ENCODE results near the gene SORCS2. TPM values are rescaled to one million over a fixed set of nuclear protein-coding genes. Genes with fewer than 3 reads are reported as not detected.

SORCS2 gene
- total RNA-seq, 1 experiment from 2014 or later, result not detected

DNA sequence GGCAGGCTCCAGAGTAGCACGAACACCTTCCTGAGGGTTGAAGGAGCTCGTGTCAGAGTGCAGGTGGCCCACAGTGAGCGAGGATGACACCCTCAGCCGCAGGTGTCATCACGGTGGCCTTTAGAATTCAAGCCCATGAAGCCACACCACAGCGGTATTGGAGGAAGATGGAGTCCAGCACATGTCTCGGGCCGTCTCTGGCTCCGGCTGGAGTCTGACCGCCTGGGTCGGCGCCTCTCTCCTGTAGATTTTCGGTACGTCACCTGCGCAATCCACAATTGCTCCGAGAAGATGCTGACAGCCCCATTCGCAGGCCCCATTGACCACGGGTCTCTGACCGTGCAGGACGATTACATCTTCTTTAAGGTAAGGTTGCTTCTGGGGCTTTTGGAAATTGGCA, 471.8 kb downstream of the SORCS2 start:
- Mint-ChIP-seq H3K4me1 (ENCODE audit: low read depth, unreplicated experiment) (no peaks in the 10 kb centered on the region), H3K27me3 (ENCODE audit: unreplicated experiment) (peaks cover 53% of the 10 kb centered on the region), H3K9me3 (ENCODE audit: low read depth, unreplicated experiment) (no peaks in the 10 kb centered on the region), H3K27ac (ENCODE audit: unreplicated experiment) (no peak overlapping the region), H3K4me3 (ENCODE audit: low read depth, unreplicated experiment) (no peak overlapping the region), H3K36me3 (ENCODE audit: insufficient read depth, unreplicated experiment) (no peaks in the 10 kb centered on the region)
- TF ChIP-seq CTCF (IDR thresholded peaks at IDR 0.05; ENCODE audit: unreplicated experiment), result no peak
- CTCF ChIA-PET, result no interaction called here
- DNase-seq, result no peak
- intact Hi-C loops (cut with micrococcal nuclease; ENCODE audit: unreplicated experiment), result no loop called here
- no TSS peak for BruUV-seq (replicated peaks)

DNA sequence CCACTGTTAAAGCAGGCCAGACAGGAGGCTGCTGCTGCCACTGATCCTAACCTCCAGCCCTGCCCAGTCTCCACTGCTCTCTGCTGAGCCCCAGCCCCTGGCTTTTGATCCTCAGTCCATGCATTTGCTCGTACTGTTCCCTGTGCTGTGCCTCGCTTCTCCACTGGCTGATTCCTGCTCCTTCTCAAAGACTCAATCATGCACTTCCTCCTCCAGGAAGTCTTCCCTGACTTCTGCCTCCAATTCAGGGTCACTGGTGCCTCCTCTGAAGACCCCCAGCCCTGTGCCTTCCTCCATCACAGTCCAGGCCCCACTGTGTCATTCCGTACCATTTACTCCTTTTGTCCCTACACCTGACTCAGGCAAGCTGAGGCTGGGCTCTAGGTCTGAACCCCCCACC, 473.0 kb downstream of the SORCS2 start:
- H3K4me3 Mint-ChIP-seq (ENCODE audit: low read depth, unreplicated experiment), result no peak overlapping the region
- intact Hi-C loops (cut with micrococcal nuclease; ENCODE audit: unreplicated experiment), result no loop called here
- H3K27me3 Mint-ChIP-seq (ENCODE audit: unreplicated experiment), result peaks cover 64% of the 10 kb centered on the region
- CTCF ChIA-PET, result no interaction called here
- TF ChIP-seq CTCF (IDR thresholded peaks at IDR 0.05; ENCODE audit: unreplicated experiment), result no peak
- H3K4me1 Mint-ChIP-seq (ENCODE audit: low read depth, unreplicated experiment), result no peaks in the 10 kb centered on the region
- no peak overlapping the region for H3K27ac Mint-ChIP-seq (ENCODE audit: unreplicated experiment)
- no peaks in the 10 kb centered on the region for H3K9me3 Mint-ChIP-seq (ENCODE audit: low read depth, unreplicated experiment)
- no TSS peak for BruUV-seq (replicated peaks)
- H3K36me3 Mint-ChIP-seq (ENCODE audit: insufficient read depth, unreplicated experiment), result no peaks in the 10 kb centered on the region
- no peak for DNase-seq

DNA sequence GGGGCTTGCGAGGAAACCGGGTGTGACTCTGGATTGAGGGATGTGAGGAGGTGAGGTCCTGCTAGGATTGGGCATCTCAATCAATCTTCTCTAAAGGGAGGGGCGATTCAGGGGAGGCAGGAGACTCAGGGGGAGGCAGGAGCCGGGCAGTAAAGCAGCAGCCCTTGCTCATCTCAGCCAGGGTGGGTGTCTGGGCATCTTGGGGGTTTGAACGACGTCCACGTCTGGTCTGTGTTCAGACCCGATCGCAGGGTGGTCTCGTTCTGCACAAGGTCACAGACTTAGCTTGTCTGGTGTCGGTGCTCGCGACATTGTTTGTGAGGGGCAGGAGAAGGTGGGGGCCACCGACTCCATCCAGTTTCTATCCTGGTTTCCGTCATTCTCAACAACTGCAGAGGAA, 473.7 kb downstream of the SORCS2 start:
- Mint-ChIP-seq H3K27me3 (ENCODE audit: unreplicated experiment) (peaks cover 69% of the 10 kb centered on the region), H3K9me3 (ENCODE audit: low read depth, unreplicated experiment) (no peaks in the 10 kb centered on the region), H3K4me3 (ENCODE audit: low read depth, unreplicated experiment) (no peak overlapping the region), H3K27ac (ENCODE audit: unreplicated experiment) (no peak overlapping the region), H3K4me1 (ENCODE audit: low read depth, unreplicated experiment) (no peaks in the 10 kb centered on the region), H3K36me3 (ENCODE audit: insufficient read depth, unreplicated experiment) (no peaks in the 10 kb centered on the region)
- BruUV-seq (replicated peaks), result no TSS peak
- TF ChIP-seq CTCF (IDR thresholded peaks at IDR 0.05; ENCODE audit: unreplicated experiment), result no peak
- intact Hi-C loops (cut with micrococcal nuclease; ENCODE audit: unreplicated experiment), result no loop called here
- no peak for DNase-seq
- CTCF ChIA-PET, result no interaction called here

GRCh38 chr4:7666744-7667143, 474.4 kb downstream of the SORCS2 start:
- no peak for TF ChIP-seq CTCF (IDR thresholded peaks at IDR 0.05; ENCODE audit: unreplicated experiment)
- DNase-seq, result no peak
- BruUV-seq (replicated peaks), result no TSS peak
- no peaks in the 10 kb centered on the region for H3K36me3 Mint-ChIP-seq (ENCODE audit: insufficient read depth, unreplicated experiment)
- H3K9me3 Mint-ChIP-seq (ENCODE audit: low read depth, unreplicated experiment), result no peaks in the 10 kb centered on the region
- H3K4me3 Mint-ChIP-seq (ENCODE audit: low read depth, unreplicated experiment), result no peak overlapping the region
- intact Hi-C loops (cut with micrococcal nuclease; ENCODE audit: unreplicated experiment), result no loop called here
- no peak overlapping the region for H3K27ac Mint-ChIP-seq (ENCODE audit: unreplicated experiment)
- H3K27me3 Mint-ChIP-seq (ENCODE audit: unreplicated experiment), result peaks cover 76% of the 10 kb centered on the region
- no peaks in the 10 kb centered on the region for H3K4me1 Mint-ChIP-seq (ENCODE audit: low read depth, unreplicated experiment)
- CTCF ChIA-PET, result no interaction called here

GRCh38 chr4:7668271-7668670, 475.9 kb downstream of the SORCS2 start:
- no peak for TF ChIP-seq CTCF (IDR thresholded peaks at IDR 0.05; ENCODE audit: unreplicated experiment)
- intact Hi-C loops (cut with micrococcal nuclease; ENCODE audit: unreplicated experiment), result no loop called here
- no peaks in the 10 kb centered on the region for H3K4me1 Mint-ChIP-seq (ENCODE audit: low read depth, unreplicated experiment)
- H3K9me3 Mint-ChIP-seq (ENCODE audit: low read depth, unreplicated experiment), result no peaks in the 10 kb centered on the region
- no peak overlapping the region for H3K4me3 Mint-ChIP-seq (ENCODE audit: low read depth, unreplicated experiment)
- CTCF ChIA-PET, result no interaction called here
- H3K27ac Mint-ChIP-seq (ENCODE audit: unreplicated experiment), result no peak overlapping the region
- peaks cover 80% of the 10 kb centered on the region for H3K27me3 Mint-ChIP-seq (ENCODE audit: unreplicated experiment)
- no TSS peak for BruUV-seq (replicated peaks)
- DNase-seq, result no peak
- H3K36me3 Mint-ChIP-seq (ENCODE audit: insufficient read depth, unreplicated experiment), result no peaks in the 10 kb centered on the region
